HG03571 (cell line): Measurements from ENCODE around the gene PGA4.
"Not testable (repeated sequence)": the region's sequence is repeated elsewhere in the genome, so short reads cannot be mapped to it uniquely, and the experiment has no call there.

ENCODE experiments used
- ATAC-seq: cut with Tn5 transposase; IDR thresholded peaks from one replicate; pipeline ENCODE4 v1.9.1; 2021; ENCODE audit not compliant: unreplicated experiment

The PGA4 gene

GRCh38 chr11:61222047-61222446, at the start of gene PGA4:
Gene PGA4, plus strand, starts transcription at chr11:61222347. Its CDS starts 54 bp downstream, at chr11:61222401.
- not testable (repeated sequence) for ATAC-seq

- ATAC-seq: no peak
These were observed 49.8 kb upstream of the PGA4 start for GRCh38 chr11:61172356-61172755.

- ATAC-seq: no peak
These were observed 49.3 kb upstream of the PGA4 start for GRCh38 chr11:61172888-61173287.

- no peak for ATAC-seq
These were observed 48.7 kb upstream of the PGA4 start for GRCh38 chr11:61173456-61173855.

- no peak for ATAC-seq
These were observed 47.9 kb upstream of the PGA4 start for GRCh38 chr11:61174273-61174672.

- no peak for ATAC-seq
These were observed 47.2 kb upstream of the PGA4 start for GRCh38 chr11:61174949-61175348.

GRCh38 chr11:61176446-61176845, 45.7 kb upstream of the PGA4 start:
- ATAC-seq: no peak

- ATAC-seq: not testable (repeated sequence)
These were observed 41.9 kb upstream of the PGA4 start for GRCh38 chr11:61180205-61180604.

GRCh38 chr11:61181489-61181888, 40.7 kb upstream of the PGA4 start:
- no peak for ATAC-seq

- no peak for ATAC-seq
These were observed 38.5 kb upstream of the PGA4 start for GRCh38 chr11:61183645-61184044.

GRCh38 chr11:61186504-61186903, 35.6 kb upstream of the PGA4 start:
- ATAC-seq: no peak

GRCh38 chr11:61187505-61188130, 34.5 kb upstream of the PGA4 start:
- ATAC-seq: no peak

- ATAC-seq: no peak
These were observed 32.2 kb upstream of the PGA4 start for GRCh38 chr11:61189933-61190332.

- no peak for ATAC-seq
These were observed 28.6 kb upstream of the PGA4 start for GRCh38 chr11:61193596-61193995.

- no peak for ATAC-seq
These were observed 27.9 kb upstream of the PGA4 start for GRCh38 chr11:61194169-61194671.

- ATAC-seq: no peak
These were observed 27.0 kb upstream of the PGA4 start for GRCh38 chr11:61194981-61195695.

- ATAC-seq: no peak
These were observed 26.4 kb upstream of the PGA4 start for GRCh38 chr11:61195719-61196118.

GRCh38 chr11:61198361-61198760, 23.8 kb upstream of the PGA4 start:
- ATAC-seq: no peak

- no peak for ATAC-seq
These were observed 23.1 kb upstream of the PGA4 start for GRCh38 chr11:61198948-61199523.

- no peak for ATAC-seq
These were observed 20.7 kb upstream of the PGA4 start for GRCh38 chr11:61201476-61201875.

GRCh38 chr11:61202950-61203746, 19.0 kb upstream of the PGA4 start, which contains the start of gene PGA3:
Gene PGA3, plus strand, starts transcription at chr11:61203515. Its CDS starts 50 bp downstream, at chr11:61203565.
- not testable (repeated sequence) for ATAC-seq
